NCI-H510A (cell line): ENCODE data around the gene CRISP1.
A peak's percentile ranks its signal among the peaks of the same experiment; 100 is the strongest.
"Not testable (repeated sequence)": the region's sequence is repeated elsewhere in the genome, so short reads cannot be mapped to it uniquely, and the experiment has no call there.

ENCODE experiments used
- DNase-seq: peaks from one replicate; lab custom pipeline; 2025; lab: John Stamatoyannopoulos, UW

CRISP1 gene, protein sequence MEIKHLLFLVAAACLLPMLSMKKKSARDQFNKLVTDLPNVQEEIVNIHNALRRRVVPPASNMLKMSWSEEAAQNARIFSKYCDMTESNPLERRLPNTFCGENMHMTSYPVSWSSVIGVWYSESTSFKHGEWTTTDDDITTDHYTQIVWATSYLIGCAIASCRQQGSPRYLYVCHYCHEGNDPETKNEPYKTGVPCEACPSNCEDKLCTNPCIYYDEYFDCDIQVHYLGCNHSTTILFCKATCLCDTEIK

DNA sequence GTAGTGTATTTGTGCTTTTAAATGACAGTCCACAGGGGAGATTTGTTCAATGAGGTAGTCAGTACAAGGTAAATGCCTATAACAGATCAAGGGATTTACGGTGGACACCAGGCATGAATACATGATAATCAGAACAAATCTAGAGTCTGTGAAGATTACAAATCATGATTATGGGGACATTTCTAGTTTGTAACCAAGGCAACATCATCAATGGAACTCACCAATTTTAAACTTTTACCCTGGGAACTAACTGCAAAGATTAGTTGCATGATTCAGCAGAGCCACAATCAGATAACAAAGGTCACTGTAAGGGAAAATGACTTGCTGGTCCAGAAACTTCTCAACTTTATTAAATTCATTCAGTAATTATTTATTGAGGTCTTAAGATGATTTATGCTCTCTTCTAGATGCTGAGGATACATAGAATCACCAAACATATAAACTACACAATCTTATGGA, at the start of gene CRISP1:
TSS of gene CRISP1 (minus strand) at position 51 of the 459 bp plus-strand sequence. CDS start 9,135 bp downstream, outside the sequence.
- DNase-seq: no peak

DNA sequence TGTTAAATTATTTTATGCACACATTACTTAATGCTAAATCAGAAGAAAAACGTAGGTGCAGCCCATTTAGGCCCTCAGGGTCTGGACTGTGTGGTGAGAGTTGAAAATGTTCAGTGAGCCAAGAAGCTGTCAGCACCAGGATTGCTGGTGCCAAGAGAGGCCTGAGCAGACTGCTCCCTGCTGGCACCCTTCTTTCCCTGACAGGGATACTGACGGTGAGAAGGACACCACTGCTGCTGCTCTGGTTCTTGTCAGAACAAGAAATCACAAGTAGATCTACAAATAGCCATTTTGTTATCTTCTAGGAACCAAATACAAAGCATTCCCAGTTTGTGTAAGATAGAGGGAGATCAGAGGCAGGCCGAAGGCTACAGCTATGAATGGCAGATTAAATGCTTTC, 48.7 kb upstream of the CRISP1 start:
- no peak for DNase-seq

DNA sequence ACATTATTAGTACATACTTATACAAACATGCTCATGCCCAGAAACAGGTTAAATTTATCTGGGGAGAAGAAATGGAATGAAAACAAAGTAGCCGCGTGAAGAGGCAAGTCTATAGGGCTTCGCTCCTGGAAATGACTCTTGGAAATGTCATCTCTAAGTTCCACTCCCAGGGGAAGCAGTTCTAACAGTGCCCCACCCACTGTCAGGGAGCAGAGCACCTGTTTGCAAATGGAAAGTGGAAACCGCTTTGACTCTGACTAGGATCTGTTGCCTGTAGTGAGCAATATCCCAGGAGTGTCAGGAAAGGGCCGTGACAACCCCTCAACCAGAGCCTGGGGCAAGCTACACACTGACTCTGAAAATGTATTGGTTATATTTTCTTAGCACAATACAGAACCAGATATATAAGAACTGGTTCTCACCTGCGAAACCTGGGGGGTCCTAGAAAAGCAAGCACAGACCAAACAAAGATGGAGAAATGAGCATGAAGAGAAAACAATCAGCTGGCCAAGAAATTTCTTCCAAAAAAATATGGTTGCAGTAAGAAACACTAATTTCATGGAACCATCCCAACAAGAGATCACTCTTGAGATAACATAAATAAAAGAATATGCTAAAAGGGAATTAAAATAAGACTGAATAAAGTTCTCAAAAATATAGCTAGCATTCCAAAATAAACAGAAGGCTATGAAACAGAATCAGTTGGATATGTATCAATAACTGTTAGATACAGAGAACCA, 47.5 kb upstream of the CRISP1 start:
- DNase-seq: peak; percentile 86

DNA sequence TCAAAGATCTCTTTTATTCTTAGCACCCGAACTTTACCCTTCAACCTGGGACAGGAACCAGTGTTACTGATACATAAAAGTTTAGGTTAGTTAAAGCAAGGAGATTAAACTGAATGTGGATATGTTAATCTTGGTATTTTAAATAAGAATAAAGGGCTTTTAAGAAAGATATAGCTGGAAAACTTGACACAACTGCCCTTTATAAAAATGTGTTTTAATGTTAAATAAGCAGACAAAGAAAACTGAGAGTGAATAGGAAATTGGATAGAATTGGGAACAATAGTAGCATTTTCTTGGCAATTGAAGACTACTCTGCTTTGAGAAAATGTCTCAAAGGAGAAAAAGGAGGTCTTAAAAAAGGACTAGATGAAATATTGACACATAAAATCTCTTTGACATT, 45.9 kb upstream of the CRISP1 start:
- no peak for DNase-seq

DNA sequence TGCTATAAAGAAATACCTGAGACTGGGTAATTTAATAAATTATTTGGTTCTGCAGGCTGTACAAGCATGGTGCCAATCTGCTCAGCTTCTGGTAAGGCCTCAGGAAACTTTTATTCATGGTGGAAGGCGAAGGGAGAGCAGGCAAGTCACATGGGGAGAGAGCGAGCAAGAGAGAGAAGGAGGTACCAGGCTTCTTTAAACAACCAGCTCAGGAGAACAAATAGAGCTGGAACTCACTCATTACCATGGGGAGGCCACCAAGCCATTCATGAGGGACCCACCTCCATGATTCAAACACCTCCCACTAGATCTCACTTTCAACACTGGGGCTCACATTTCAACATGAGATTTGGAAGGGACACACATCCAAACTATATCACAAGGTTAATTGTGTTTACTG, 44.9 kb upstream of the CRISP1 start:
- DNase-seq: no peak

DNA sequence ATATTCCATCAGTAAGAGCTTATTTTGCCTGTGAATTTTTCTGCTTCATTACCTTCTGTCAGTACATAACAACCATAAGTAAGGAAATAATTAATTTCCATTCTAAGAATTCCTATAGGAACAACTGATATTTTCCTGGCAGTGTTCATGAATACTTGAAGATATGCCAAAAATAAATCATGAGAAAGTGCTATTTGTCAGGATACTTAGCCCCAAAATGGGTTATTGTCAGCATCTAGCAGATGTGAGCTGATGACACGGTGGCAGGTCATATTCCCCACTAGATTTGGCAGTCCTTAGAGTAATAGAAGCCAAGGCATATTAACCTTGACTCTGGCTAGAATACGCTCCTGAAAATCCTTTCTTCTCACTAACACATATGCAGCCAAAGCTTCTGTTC, 43.2 kb upstream of the CRISP1 start:
- DNase-seq: no peak

DNA sequence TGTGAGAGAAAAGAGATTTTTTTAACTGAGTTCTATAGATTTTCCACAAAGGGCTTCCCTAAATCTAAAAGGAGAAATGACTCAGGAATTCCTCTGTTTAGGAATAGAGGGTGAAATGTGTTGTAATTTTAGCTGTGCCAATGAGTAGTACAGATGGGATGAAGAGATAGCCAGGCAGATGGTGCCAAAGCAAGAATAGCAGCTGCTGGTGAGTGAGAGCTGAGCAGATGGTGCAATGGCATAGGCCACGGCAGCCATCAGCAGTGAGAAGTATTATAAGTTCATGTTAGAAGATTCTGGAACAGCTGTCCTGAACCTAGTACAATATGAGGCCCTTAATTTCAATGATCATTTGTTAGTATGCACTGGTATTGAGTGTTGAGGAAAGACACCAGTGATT, 40.2 kb upstream of the CRISP1 start:
- DNase-seq: peak; percentile 13

DNA sequence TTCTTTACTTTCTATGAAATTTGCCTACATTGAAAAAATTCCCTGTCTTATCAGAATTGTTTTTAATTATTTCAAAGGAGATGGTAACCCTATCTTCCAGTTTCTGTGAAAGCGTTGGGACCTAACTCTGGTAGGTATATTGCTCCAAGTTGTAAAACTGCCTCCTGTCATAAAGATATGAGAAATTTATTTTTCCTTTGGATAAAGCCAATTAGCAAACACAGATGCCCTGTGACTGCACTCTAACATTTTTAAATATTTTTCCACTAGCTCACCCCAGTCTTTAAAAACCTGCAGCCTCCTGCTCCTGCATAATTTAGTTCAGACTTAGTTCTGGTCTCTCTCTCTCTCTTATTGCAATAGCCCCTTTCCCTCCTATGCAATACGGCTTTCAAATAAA, 39.0 kb upstream of the CRISP1 start:
- no peak for DNase-seq

DNA sequence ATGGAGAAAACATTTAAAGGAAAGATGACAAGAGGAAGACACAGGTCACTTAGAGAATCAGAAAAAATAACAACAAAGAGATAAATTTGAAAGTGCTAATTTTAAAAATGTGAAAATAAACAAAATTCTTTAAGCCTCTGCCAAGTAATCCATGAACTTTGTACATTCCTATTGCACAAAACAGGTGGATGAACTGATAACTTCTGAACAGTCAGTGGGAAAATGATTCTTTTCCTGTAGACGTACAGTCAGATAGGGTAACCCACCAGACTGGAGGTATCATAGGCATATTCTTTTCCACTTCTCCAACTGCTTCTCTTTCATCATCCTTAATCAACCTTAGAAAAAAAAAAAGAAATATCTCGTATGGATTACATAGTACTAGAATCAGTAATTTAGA, 36.5 kb upstream of the CRISP1 start:
- no peak for DNase-seq

DNA sequence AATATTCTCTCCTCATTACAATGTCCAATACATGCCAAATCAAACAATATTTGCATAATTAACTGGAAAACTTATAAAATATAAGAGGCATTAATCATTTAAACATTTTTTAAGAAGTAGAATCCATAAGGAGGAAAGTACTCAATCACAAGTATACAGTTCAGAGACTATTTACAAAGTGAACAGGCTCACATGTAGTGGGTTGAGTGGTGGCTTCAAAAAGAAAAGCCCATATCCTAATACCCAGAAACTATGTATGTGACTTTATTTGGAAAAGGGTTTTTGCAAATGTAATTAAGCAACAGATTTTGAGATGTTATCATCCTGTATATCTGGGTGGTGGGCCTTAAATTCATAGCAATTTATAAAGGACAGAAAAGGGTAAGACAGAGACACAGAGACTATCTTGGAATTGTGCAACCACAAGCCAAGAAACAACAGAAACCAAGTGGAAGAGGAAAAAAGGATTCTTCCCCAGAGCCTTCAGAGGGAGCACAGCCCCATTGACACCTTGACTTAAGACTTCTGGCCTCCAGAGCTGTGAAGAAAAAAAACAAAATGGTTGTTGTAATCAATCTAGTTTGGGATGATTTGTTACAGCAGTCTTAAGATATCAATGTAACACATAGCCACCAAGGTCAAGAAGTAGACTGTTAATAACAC, 32.7 kb upstream of the CRISP1 start:
- DNase-seq: no peak

DNA sequence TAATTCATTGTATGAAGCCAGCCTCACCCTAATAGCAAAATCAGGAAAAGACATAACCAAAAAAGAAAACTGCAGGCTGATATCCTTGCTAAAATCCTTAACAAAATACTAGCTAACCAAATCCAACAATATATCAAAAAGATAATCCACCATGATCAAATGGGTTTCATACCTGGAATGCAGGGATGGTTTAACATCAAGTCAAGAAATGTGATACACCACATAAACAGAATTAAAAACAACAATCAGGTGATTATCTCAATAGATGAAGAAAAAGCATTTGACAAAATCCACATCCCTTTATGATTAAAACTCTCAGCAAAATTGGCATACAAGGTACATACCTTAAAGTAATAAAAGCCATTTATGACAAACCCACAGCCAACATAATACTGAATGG, 29.2 kb upstream of the CRISP1 start:
- DNase-seq: not testable (repeated sequence)

DNA sequence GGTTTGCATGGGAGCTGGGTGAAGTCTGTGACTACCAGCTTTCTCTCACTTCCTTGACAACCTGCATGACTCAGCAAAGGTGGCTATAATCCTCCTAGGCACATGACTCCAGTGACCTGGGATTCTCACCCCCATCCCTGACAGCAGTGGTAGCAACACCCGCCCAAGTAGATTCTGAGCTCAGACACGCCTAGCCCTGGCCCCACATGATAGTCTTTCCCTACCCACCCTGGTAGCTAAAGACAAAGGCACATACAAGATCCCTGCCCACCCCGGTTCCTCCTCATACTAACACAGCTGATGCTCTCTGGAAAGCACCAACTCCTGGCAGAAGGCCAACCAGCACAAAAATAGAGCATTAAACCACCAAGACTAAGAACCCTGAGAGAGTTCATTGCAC, 25.9 kb upstream of the CRISP1 start:
- DNase-seq: no peak

DNA sequence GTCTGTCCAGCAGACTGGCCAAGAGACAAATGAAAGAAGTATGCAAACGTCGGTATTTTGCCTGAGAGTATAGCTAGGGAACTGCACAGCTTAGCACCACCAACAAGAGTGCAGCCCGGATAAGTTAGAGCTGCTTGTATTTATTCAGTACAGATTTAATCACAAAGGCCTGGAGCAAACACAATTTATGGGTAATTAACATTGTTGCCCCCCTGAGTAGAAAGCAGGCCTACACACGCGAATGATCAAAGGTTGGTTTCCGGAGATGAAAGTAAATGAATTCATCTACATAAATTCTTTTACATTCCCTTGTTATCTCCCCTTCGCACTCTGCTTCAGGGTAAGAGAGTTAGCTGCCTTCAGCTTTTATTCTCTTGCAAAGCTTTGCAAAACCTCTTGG, 24.7 kb upstream of the CRISP1 start:
- no peak for DNase-seq

DNA sequence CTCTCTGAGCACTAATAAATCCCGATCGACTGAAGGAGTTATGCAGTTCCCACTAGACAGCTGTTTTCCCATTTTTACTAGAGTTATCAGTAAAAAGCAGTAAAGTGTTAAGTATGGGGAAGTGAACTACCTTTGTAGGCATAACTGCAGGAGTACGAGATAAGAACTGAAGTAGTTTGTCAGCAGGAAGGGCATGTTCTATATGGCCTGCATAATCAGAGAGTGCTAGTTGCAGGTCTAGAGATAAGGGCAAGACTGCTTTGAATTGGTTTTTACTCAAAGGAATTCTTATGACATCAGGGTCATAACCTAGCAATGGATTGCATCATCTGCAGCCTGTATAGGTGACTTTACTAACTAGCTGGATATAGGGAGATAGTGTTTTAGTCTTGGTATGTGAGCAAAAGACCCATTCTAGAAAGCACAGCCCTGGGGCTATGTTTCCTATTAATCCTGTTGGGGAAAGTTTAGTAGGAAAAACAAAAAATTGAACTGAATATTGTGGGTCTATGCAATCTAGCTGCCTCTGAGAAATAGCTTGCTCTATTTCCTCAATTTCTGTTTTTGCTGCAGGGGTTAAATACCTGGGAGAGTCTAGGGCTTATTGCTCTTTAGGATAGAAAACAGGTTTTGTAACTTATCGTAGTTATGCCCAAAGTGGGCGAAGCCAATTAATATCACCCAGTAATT, 22.6 kb upstream of the CRISP1 start:
- no peak for DNase-seq

DNA sequence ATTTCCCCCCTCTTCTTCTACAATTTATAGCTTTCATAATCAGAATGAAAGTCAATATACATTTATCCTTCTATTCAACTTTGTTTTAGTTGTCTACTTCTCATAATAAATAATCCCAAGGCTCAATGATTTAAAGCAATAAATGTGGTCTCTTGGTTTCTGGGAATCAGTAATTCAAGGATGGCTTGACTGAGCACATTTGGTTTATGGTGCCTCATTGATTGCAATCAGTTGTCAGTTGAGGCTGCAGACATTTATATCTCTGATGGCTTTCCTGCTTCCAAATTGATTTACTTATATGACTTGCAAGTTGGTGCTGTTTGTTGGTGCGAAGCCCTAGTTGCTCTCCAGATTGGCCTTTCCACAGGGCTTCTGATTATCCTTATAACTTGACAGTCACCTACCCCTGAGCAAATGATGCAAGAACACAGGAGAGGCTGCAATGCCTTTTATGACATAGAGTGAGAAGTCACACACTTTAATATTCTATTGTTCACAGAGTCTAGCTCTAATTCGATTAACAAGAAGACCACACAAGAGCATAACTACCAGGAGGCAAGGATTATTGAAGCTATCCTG, 2.7 kb upstream of the CRISP1 start:
- DNase-seq: no peak

DNA sequence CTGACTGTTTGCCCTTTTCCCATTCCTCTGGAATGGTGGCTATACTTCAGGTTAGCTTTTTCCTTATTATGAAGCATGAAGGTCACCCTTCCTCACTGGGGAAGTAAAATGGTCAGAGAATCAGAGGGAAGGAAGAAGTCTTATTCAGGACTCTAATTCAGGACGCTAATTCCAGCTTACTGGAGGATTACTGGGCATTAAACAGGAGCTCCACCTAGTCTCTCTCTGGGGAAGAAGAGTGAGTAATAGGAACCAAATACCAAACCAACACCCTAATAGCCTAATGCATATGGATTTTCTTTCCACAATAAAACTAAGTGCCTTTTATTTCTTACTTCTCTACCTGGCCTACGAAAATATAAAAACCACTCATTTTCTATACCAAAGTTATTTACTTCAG, 10.1 kb downstream of the CRISP1 start:
- no peak for DNase-seq

DNA sequence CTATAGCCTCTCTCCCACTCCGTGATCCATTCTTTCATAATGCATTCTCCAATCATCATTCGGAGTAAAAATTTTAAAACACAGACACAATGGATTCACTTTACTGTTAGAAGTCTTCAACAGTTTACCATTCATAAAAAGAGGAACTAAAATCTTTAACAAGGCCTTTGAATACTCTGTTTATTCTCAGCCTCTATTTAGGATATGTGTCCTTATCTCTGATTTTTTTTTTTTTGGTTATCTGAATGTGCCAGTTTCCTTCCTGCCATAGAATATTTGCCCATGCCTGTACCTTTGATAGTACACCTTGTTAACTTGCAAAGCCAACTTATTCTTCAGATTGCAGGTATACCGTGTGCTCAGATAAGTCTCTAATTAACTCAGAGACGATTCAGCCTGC, 11.1 kb downstream of the CRISP1 start:
- no peak for DNase-seq

DNA sequence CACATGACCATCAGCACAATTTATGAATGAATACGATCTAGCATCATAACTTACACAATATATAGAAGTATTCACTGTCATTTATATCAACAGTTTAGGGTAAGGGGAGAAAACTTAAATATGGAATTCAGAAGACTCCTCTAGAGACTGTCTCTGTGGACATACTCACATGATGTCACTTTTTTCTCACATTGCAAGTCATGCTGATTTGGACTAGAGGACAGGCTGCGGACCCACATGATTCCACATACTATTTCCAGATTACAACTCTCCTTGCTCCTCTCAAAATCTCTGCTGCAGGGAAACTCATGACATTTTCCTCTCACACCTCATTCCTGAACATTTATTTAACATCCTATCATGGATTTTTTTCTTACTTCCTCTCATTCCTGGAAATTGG, 13.4 kb downstream of the CRISP1 start:
- DNase-seq: no peak

DNA sequence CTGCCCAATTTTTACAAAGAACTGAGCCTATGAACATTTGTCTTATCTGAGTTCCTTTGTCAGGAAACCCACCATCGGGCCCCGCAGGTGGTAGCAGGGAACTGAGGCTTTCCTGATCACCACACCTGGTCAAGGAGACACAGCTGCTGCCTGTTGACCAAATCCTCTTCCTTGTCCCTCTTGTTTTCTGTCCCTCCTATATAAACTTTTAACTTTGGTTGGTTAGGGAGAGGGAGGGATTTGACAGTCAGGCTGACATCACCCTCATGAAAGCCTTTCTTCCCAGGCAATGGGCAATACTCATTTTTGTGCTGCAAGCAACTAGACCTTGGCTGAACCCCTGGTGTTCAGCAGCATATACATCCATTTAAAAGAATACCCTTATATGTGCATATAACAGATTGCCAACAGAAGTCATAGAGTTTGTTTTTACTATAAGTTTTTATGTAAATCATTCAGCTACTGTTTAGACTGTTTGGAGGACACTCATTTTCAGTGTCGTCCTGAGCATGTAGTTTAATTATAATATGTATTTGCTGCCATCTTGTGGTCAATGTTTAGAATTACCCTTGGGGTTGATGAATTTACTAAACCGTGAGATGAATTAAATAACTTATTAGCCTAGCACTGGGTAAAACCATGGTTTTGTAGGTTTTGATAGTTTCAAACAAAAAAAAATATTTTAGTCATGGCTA, 17.0 kb downstream of the CRISP1 start:
- DNase-seq: peak; percentile 18

DNA sequence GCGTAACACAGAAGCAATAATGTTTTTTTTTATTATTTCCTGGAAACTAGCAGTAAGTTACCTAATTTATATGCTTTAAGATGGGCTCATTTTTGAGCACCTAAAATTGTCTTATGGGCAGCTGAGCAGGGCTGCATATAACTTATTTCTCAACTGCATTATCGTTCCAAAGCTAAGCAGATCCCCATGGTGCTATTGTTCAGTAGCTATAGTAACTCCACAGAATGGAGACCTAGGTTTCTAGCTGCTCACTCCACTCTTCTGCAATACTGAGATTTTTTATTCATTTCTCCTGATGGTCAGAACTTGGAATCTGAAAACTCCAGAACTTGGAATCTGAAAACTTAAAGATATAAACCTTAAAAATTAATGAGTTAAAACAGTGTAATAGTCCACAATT, 18.7 kb downstream of the CRISP1 start:
- no peak for DNase-seq

DNA sequence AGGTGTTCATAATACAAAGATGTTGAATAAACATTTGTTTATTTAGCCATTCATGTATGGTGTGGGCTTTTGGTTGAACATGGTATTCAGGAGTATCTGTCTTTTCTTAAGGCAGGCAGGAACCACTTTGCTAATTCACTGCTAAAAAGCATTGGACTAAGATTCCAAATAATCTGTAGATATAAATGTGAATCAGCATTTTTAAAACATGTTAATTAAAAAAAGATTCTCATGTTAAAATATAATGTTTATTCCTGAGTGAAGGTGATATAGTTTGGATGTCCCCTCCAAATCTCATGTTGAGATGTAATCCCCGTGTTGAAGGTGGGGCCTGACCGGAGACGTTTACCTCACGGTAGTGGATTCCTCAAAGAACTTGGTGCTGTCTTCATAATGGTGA, 19.3 kb downstream of the CRISP1 start:
- no peak for DNase-seq

DNA sequence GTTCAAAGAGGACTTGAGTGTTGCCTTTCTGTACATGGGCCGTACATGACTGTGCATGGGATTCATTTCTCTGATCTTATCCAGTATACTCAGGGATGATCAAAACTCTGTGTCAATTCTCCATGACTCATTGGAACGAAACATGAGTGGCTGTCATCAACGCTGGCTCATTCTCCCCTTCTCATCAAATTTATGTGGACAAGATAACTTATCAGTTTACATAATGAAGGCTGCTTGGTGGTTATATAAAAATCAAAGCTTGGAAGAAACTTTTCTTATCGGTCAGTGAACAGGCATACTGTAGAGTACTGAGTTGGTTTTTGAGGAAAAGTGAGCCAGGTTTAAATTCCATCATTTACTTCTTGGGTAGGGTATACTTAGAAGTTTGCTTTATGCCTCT, 24.9 kb downstream of the CRISP1 start:
- no peak for DNase-seq
